GM21515 (cell line): Measurements from ENCODE around the gene ALK.

Experiments
- ATAC-seq: cut with Tn5 transposase; IDR thresholded peaks from one replicate; pipeline ENCODE4 v1.9.1; 2021; ENCODE audit not compliant: unreplicated experiment

Gene ALK

GRCh38 chr2:29799628-29800027 is 121.8 kb downstream of the ALK start:
- ATAC-seq, result no peak

- no peak for ATAC-seq
These were observed 123.5 kb downstream of the ALK start for GRCh38 chr2:29797916-29798315.

- ATAC-seq, result no peak
These were observed 124.9 kb downstream of the ALK start for GRCh38 chr2:29796446-29796845.

GRCh38 chr2:29789911-29790485 is 131.4 kb downstream of the ALK start:
- no peak for ATAC-seq

GRCh38 chr2:29787473-29788465 is 133.6 kb downstream of the ALK start:
- ATAC-seq, result no peak

GRCh38 chr2:29786361-29786760 is 135.0 kb downstream of the ALK start:
- no peak for ATAC-seq

- ATAC-seq, result no peak
These were observed 137.7 kb downstream of the ALK start for GRCh38 chr2:29783666-29784065.

- ATAC-seq, result no peak
These were observed 138.6 kb downstream of the ALK start for GRCh38 chr2:29782549-29783458.

- no peak for ATAC-seq
These were observed 139.3 kb downstream of the ALK start for GRCh38 chr2:29782087-29782486.

GRCh38 chr2:29780906-29781305 is 140.5 kb downstream of the ALK start:
- no peak for ATAC-seq

GRCh38 chr2:29777161-29777560 is 144.2 kb downstream of the ALK start:
- ATAC-seq, result no peak

GRCh38 chr2:29776406-29776805 is 145.0 kb downstream of the ALK start:
- no peak for ATAC-seq

- no peak for ATAC-seq
These were observed 145.4 kb downstream of the ALK start for GRCh38 chr2:29775937-29776336.

GRCh38 chr2:29774624-29775023 is 146.8 kb downstream of the ALK start:
- no peak for ATAC-seq

GRCh38 chr2:29770846-29771245 is 150.5 kb downstream of the ALK start:
- no peak for ATAC-seq

GRCh38 chr2:29769847-29770246 is 151.5 kb downstream of the ALK start:
- ATAC-seq, result no peak

GRCh38 chr2:29767606-29768335 is 153.6 kb downstream of the ALK start:
- ATAC-seq, result no peak

GRCh38 chr2:29766191-29766590 is 155.2 kb downstream of the ALK start:
- no peak for ATAC-seq

- ATAC-seq, result no peak
These were observed 155.7 kb downstream of the ALK start for GRCh38 chr2:29765721-29766120.

- no peak for ATAC-seq
These were observed 158.0 kb downstream of the ALK start for GRCh38 chr2:29763371-29763770.

GRCh38 chr2:29762239-29762638 is 159.1 kb downstream of the ALK start:
- no peak for ATAC-seq
